Gastrocnemius medialis (tissue), 4 donors: Measurements from ENCODE around the gene PTPRN2. TPM values are rescaled to one million over a fixed set of nuclear protein-coding genes. Genes with fewer than 3 reads are reported as not detected.

Experiments used
- ATAC-seq, 2 donors: fragments of 150-250 bp; one replicate each; pipeline ENCODE4 v1.9.1; 2016
- DNase-seq, 2 donors: peaks; one replicate each; pipeline ENCODE4 v3.0.0-alpha.2; 2019
- H3K27ac ChIP-seq, 4 donors: fragments of 200-600 bp; sonication (generic); 1 replicate in 1 of 4; 2 replicates in 3 of 4; pipeline ENCODE4 v1.5.1; 2016 to 2018; ENCODE audit warnings: mild to moderate bottlenecking in 2 of 4, moderate library complexity in 1 of 4
- H3K27me3 ChIP-seq, 3 donors: fragments of 200-600 bp; sonication (generic) in 2 of 3; 1 replicate in 1 of 3; 2 replicates in 2 of 3; pipeline versions ENCODE4 v1.5.1 to v1.6.0; 2016 to 2019; ENCODE audit warnings: mild to moderate bottlenecking in 1 of 3, moderate library complexity in 1 of 3
- H3K36me3 ChIP-seq, 2 donors: fragments of 200-600 bp; sonication (generic) in 1 of 2; one replicate each; pipeline ENCODE4 v1.5.1; 2017 to 2018
- H3K4me1 ChIP-seq, 2 donors: fragments of 200-600 bp; sonication (generic) in 1 of 2; one replicate each; pipeline ENCODE4 v1.5.1; 2016 to 2017; ENCODE audit warnings: mild to moderate bottlenecking in 2 of 2
- H3K4me3 ChIP-seq, 4 donors: fragments of 200-600 bp; sonication (generic) in 3 of 4; 1 replicate in 1 of 4; 2 replicates in 3 of 4; pipeline ENCODE4 v1.5.1; 2016 to 2019; ENCODE audit warnings: mild to moderate bottlenecking in 2 of 4
- H3K9me3 ChIP-seq, 3 donors: fragments of 200-600 bp; sonication (generic) in 2 of 3; 1 replicate in 1 of 3; 2 replicates in 2 of 3; pipeline ENCODE4 v1.5.1; 2016 to 2019
- POLR2A ChIP-seq, 2 donors: fragments of 450-650 bp; IDR thresholded peaks; one replicate each; pipeline ENCODE4 v1.6.1; 2017; ENCODE audit warnings: antibody characterized with exemption in 2 of 2, mild to moderate bottlenecking in 2 of 2, moderate library complexity in 2 of 2
- in situ Hi-C, 4 donors: fragments of 200-750 bp; cut with MboI; loops; one replicate each; pipeline versions ENCODE4 v1.15.0 to v1.8.0; 2017; ENCODE audit warnings: low sequenced_read_pairs in 4 of 4
- intact Hi-C: fragments of 100-400 bp; cut with DNase I; formaldehyde crosslinking; loops from one replicate; pipeline ENCODE4 v1.15.1; 2023; ENCODE audit warnings: low total_unique reads
- total RNA-seq, 4 donors: library from RNA; depleted of rRNA; stranded (reverse); fragments of >200 nt; gene quantifications; one replicate each; pipeline versions ENCODE4 v1.1.0 to v1.2.3, GENCODE V29; 2016
- TF ChIP-seq, protein P1 (sequence below), 5 experiments: fragments of 450-650 bp in 3 of 5; fragments of 200-600 bp in 2 of 5; sonication (generic) in 2 of 5; IDR thresholded peaks in 4 of 5; conservative IDR thresholded peaks in 1 of 5; 1 replicate in 4 of 5; 2 replicates in 1 of 5; pipeline ENCODE4 v1.5.1; 2016 to 2019; ENCODE audit warnings: antibody characterized with exemption in 5 of 5, mild to moderate bottlenecking in 3 of 5, moderate library complexity in 3 of 5

Gene PTPRN2
- total RNA-seq, 4 donors from 2014 or later, result 0.66 to 0.85 (median 0.81) TPM

DNA sequence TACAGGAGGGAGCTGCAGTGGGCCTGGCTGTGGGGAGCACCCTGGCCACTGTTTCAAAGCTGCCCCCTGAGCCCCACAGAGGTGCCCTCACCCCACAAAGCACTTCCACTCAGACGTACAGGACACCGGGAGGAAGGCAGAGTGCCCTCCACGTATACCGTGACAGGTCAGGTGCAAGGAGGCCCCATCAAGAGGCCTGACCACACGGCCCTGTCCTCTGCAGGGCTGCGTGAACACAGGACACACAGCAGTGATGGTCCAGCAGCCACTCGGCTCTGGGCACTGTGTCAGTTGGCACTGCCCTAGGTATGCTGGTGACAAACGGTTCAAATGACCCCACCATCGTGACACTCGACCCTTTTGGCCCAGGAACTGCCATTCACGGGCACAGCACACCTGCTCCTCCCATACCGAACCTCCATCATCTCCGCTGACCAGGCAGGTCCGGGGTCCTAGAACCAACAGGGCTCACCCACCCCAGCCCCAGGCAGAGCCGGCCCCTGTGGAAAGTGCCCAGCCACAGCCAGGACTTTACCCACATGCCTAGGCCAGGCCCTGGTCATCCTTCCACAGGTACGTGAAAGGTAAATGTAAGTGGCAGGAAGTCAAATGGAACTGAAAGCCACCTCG, 560.9 kb downstream of the PTPRN2 start:
- no peak for DNase-seq
- in situ Hi-C loops, result no loop called here
- Histone ChIP-seq H3K27me3 (no peaks in the 10 kb centered on the region), H3K27ac (no peak overlapping the region), H3K9me3 (no peaks in the 10 kb centered on the region), H3K4me1 (no peaks in the 10 kb centered on the region), H3K4me3 (no peak overlapping the region), H3K36me3 (no peaks in the 10 kb centered on the region)
- intact Hi-C loops, result no loop called here
- TF ChIP-seq, protein P1, sequence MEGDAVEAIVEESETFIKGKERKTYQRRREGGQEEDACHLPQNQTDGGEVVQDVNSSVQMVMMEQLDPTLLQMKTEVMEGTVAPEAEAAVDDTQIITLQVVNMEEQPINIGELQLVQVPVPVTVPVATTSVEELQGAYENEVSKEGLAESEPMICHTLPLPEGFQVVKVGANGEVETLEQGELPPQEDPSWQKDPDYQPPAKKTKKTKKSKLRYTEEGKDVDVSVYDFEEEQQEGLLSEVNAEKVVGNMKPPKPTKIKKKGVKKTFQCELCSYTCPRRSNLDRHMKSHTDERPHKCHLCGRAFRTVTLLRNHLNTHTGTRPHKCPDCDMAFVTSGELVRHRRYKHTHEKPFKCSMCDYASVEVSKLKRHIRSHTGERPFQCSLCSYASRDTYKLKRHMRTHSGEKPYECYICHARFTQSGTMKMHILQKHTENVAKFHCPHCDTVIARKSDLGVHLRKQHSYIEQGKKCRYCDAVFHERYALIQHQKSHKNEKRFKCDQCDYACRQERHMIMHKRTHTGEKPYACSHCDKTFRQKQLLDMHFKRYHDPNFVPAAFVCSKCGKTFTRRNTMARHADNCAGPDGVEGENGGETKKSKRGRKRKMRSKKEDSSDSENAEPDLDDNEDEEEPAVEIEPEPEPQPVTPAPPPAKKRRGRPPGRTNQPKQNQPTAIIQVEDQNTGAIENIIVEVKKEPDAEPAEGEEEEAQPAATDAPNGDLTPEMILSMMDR (IDR thresholded peaks at IDR 0.05 in 4 of 5, conservative IDR thresholded peaks at IDR 0.05 in 1 of 5), result no peak
- no peak for TF ChIP-seq POLR2A (IDR thresholded peaks at IDR 0.05)
- no peak for ATAC-seq

DNA sequence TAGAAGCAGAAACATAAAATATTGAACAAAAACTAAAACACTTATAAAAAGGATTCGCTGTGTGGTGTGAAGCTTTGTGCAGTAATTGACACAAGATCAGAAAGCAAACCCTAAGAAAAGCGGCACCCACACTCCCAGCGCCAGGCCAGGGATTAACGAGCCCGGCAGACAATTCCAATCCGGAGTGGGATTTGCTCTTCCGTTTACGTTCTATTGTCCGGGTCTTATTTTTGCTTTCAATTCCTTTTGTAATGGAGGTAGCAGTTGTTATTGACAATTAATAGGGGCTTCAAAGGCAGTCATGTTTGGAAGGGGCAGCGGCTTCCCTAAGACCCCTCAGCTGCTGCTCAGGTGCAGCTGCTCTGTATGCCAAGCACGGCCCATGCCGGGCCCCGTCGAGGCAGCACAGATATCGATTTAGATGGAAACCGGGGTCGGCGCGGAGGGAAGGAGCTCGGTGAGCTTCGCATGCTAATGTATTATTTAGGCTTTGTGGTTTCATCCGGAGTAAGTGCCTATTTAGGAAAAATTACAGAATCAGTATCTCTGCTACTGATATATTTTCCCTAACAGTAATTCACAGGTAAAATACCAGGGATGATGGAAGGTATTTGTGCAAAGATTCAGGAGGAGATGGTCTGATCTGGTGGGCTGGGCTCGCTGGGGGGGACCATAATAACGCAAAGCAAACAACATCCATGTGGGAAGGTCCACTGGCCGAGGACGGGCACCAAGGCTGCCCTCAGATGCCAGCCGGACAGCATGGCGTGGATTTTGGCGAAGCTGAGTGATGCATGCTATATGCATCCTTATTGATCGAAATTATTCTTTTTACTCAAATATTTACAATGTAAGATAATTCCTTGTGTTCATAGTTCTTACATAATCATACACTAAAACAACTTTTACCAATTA, 561.7 kb downstream of the PTPRN2 start:
- no peaks in the 10 kb centered on the region for H3K36me3 ChIP-seq
- in situ Hi-C loops (no loop called here), intact Hi-C loops (no loop called here)
- ATAC-seq (no peak), DNase-seq (no peak)
- no peaks in the 10 kb centered on the region for H3K27me3 ChIP-seq
- H3K4me3 ChIP-seq, result no peak overlapping the region
- H3K27ac ChIP-seq, result no peak overlapping the region
- no peak for TF ChIP-seq POLR2A (IDR thresholded peaks at IDR 0.05)
- TF ChIP-seq, protein P1 (IDR thresholded peaks at IDR 0.05 in 4 of 5, conservative IDR thresholded peaks at IDR 0.05 in 1 of 5), result no peak
- no peaks in the 10 kb centered on the region for H3K4me1 ChIP-seq
- H3K9me3 ChIP-seq, result no peaks in the 10 kb centered on the region

DNA sequence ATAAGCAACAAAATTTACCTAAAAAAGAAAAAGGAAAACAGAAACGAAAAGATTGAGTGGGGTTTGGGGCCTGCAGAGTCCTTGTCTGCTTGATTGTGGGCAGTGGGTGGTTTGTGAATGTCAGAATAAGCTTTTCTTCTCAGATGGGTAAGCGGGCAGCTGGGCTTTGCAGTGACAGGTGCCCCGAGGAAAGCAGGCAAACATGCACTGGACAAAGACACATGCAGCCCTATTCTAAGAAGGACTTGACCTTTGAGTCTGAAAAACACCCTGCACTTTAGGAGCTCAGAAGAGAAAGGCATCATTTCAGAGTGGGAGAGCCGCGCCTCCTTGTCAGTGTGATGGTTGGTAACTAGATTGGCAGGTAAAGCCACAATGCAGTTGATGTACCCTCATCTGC, 562.7 kb downstream of the PTPRN2 start:
- H3K4me3 ChIP-seq, result no peak overlapping the region
- intact Hi-C loops, result no loop called here
- TF ChIP-seq, protein P1 (IDR thresholded peaks at IDR 0.05 in 4 of 5, conservative IDR thresholded peaks at IDR 0.05 in 1 of 5), result no peak
- no peak for TF ChIP-seq POLR2A (IDR thresholded peaks at IDR 0.05)
- no peaks in the 10 kb centered on the region for H3K36me3 ChIP-seq
- ATAC-seq (no peak), DNase-seq (no peak)
- H3K4me1 ChIP-seq, result no peaks in the 10 kb centered on the region
- H3K27ac ChIP-seq, result no peak overlapping the region
- in situ Hi-C loops, result no loop called here
- H3K27me3 ChIP-seq, result no peaks in the 10 kb centered on the region
- H3K9me3 ChIP-seq, result no peaks in the 10 kb centered on the region

DNA sequence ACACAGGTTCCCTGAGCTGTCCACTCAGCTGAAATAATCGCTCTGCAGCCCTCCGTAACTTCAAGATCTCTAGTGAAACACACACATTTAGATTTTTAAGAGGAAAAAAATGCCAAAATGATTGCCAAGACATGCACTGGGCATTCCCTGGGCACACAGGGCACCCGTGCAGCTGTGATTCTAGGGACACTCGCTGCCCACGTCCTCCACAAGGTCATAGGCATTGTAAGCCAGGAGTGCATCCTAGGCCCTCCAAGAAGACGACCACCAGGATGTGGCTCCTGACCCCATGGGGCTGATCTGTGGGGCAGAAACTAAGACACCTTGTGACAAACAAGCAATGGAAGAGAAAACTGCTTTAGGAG, 563.3 kb downstream of the PTPRN2 start:
- no peaks in the 10 kb centered on the region for H3K27me3 ChIP-seq
- no peaks in the 10 kb centered on the region for H3K36me3 ChIP-seq
- no peak overlapping the region for H3K27ac ChIP-seq
- H3K4me3 ChIP-seq, result no peak overlapping the region
- in situ Hi-C loops, result no loop called here
- no peak for TF ChIP-seq POLR2A (IDR thresholded peaks at IDR 0.05)
- TF ChIP-seq, protein P1 (IDR thresholded peaks at IDR 0.05 in 4 of 5, conservative IDR thresholded peaks at IDR 0.05 in 1 of 5), result no peak
- intact Hi-C loops, result no loop called here
- ATAC-seq (no peak), DNase-seq (no peak)
- H3K9me3 ChIP-seq, result no peaks in the 10 kb centered on the region
- no peaks in the 10 kb centered on the region for H3K4me1 ChIP-seq
